Fibroblast of skin of scalp (primary cell): ENCODE measurements around the gene TIPRL.
A peak's percentile ranks its signal among the peaks of the same experiment; 100 is the strongest.

Experiments used
- DNase-seq: peaks from one replicate; pipeline ENCODE4 v3.0.0-alpha.2; 2013

Gene TIPRL

DNA sequence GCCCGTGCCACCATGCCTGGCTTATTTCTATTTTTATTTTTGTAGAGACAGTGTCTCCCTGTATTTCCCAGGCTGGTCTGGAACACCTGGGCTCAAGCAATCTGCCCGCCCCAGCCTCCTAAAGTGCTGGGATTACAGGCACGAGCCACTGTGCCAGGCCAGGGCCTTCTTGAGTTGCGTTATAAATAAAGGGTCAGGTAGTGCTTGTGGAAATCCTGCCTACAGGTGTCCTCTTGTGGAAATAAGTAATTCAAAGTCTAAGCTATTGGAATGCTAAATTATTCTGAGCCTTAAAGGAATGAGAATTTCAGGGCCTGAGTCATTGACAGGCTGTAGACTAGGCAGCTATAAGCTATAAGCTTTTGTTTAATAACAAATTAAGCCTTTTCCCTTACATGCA, 38.9 kb downstream of the TIPRL start:
- no peak for DNase-seq

DNA sequence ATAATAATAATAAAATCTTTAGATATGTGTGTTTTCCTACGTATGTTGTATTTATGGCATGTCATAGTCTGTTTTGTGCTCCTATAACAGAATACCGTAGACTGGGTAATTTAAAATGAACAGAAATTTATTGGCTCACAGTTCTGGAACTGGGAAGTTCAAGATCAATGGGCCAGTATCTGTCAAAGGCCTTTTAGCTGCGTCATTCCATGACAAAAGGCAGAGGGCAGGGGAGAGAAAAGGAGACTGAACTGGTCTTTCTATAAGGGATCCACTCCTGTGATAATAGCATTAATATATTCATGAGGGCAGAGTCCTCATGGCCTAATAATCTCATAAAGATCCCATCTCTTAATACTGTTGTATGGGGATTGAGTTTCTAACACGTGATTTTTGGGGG, 39.9 kb downstream of the TIPRL start:
- DNase-seq: no peak

- DNase-seq: no peak
Measured at GRCh38 chr1:168220470-168220871, 41.7 kb downstream of the TIPRL start.

GRCh38 chr1:168221275-168221674, 42.5 kb downstream of the TIPRL start:
- no peak for DNase-seq

DNA sequence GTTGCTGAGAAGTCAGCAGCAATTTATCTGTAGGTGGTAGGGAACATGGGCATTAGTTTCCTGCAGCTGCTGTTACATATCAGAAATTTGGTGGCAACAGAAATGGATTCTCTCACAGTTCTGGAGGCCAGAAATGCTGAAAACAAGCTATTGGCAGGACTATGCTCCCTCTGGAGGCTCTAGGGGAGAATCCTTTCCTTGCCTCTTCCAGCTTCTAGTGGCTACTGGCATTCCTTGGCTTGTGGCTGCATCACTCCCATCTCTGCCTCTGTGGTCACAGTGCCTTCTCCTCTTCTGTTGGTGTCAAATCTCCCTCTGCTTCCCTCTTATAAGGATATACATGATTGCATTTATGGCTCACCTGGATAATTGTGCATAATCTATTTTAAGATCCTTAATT, 44.5 kb downstream of the TIPRL start:
- no peak for DNase-seq

- peak; percentile 84 for DNase-seq
Measured at GRCh38 chr1:168223681-168224540, 45.1 kb downstream of the TIPRL start.

GRCh38 chr1:168224991-168225390, 46.2 kb downstream of the TIPRL start:
- DNase-seq: no peak

GRCh38 chr1:168225476-168226190, 46.9 kb downstream of the TIPRL start, which contains the start of gene SFT2D2:
Gene SFT2D2, plus strand, starts transcription at chr1:168226004. Its CDS starts 76 bp downstream, at chr1:168226080.
- peak; percentile 70 for DNase-seq

GRCh38 chr1:168227620-168228019, 48.9 kb downstream of the TIPRL start:
- DNase-seq: no peak

- DNase-seq: no peak
Measured at GRCh38 chr1:168229893-168230292, 51.1 kb downstream of the TIPRL start.

- DNase-seq: no peak
Measured at GRCh38 chr1:168230709-168231108, 51.9 kb downstream of the TIPRL start.

GRCh38 chr1:168234846-168235547, 56.2 kb downstream of the TIPRL start:
- peak; percentile 48 for DNase-seq

GRCh38 chr1:168235548-168235885, 56.8 kb downstream of the TIPRL start:
- no peak for DNase-seq

DNA sequence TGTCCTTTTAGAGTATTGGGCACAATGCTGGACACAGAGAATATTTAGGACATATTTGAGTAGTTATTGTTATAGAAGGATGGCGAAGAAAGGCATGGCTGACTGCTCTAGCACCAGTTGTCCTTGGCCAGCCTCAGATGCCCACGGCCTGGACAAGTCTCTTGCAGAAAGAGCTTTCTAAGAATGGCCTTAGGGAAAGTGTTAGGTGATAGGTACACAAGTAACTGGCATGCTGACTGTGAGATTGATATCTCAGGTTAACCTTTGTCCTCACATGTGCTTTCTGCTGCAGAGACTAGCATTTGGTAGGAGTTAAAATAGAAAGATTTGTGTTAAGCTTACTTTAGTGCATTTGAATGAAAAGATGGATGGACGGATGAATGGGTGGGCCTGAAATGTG, 57.2 kb downstream of the TIPRL start:
- no peak for DNase-seq

GRCh38 chr1:168236836-168237611, 58.3 kb downstream of the TIPRL start:
- no peak for DNase-seq

GRCh38 chr1:168243198-168243597, 64.4 kb downstream of the TIPRL start:
- no peak for DNase-seq

DNA sequence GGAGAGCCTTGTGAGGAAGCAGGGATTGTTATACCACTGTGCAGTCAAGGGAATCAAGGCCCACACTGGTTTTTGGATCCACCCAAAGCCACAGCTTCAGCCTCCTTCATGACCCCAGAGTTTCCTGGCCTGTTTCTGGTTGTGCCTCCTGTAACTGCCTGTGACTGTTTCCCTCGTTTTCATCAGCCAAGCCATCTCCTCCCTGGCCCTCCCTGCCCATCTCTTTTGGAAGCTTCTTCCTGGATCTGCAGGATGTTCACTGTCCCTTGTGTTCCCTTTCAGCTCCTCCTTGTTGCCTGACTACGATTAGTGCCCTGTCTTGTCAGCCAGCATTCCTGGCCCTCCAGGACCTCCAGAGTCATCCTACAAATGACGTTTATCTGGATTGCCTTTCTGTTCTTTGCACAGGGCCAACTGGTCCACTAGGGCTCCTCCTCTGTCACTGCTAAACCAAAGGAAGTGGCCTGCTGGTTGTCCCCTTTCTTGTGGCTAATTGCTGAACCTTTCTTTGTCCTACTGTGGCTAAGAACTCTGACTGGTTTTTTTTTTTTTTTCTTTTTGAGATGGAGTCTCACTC, 65.0 kb downstream of the TIPRL start:
- peak; percentile 24 for DNase-seq

DNA sequence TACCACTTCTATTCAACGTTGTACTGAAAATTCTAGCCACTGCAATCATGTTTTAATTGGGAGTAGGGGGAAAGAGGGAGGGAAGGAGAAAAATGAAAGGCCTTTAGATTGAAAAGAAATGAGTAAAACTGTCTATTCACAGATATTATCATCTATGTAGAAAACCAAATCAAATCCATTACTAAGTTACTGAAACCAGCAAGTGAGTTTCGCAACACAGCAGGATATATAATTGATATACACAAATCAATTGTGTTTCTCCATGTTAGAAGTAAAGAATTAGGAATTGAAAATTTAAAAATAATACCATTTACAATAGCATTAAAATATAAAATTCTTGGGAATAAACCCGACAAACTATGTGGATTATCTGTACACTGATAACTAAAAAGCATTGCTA, 66.3 kb downstream of the TIPRL start:
- DNase-seq: no peak

DNA sequence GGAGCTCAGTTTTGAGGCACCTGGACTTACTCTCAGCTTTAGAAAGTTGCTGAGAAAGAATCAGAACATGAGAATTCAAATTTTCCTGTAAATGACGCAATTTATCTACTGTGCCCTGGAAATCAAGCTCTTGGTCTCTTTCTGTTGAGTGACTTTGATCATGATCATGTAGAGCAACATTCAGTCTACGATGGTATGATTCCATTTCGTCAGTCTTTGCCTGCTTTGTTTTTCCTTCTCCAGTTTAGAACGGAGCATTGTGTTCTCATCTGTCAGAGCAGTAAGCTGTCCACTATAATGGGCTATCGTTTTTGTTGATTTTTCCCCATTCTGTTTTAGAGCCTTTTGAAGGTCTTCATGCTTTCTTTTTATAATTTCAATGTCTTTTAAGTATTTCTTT, 67.7 kb downstream of the TIPRL start:
- DNase-seq: no peak
